HEK293 (cell line): ENCODE results near the gene SINHCAF.
A peak's percentile ranks its signal among the peaks of the same experiment; 100 is the strongest.

Experiments used
- HOXA7 ChIP-seq: sonication (generic); formaldehyde crosslinking; IDR thresholded peaks from 2 replicates; pipeline ENCODE4 v1.8.1; 2022; ENCODE audit warnings: missing genetic modification reagents, borderline replicate concordance
- IKZF3 ChIP-seq: fragments of 450-650 bp; IDR thresholded peaks from 2 replicates; pipeline ENCODE4 v1.5.0; 2018; ENCODE audit warnings: missing biosample characterization, mild to moderate bottlenecking, missing genetic modification characterization, moderate library complexity
- KLF8 ChIP-seq: fragments of 450-650 bp; formaldehyde crosslinking; IDR thresholded peaks from 2 replicates; pipeline ENCODE4 v1.5.1; 2016; ENCODE audit warnings: missing biosample characterization, missing genetic modification characterization
- OSR2 ChIP-seq: fragments of 450-650 bp; formaldehyde crosslinking; IDR thresholded peaks from 2 replicates; pipeline ENCODE4 v1.5.1; 2016; ENCODE audit warnings: missing biosample characterization, missing genetic modification characterization
- SCRT1 ChIP-seq: fragments of 450-650 bp; formaldehyde crosslinking; IDR thresholded peaks from 2 replicates; pipeline ENCODE4 v1.5.1; 2016; ENCODE audit warnings: missing biosample characterization, missing genetic modification characterization, borderline replicate concordance
- SCRT2 ChIP-seq: fragments of 450-650 bp; formaldehyde crosslinking; IDR thresholded peaks from 2 replicates; pipeline ENCODE4 v1.5.1; 2016; ENCODE audit warnings: missing biosample characterization, missing genetic modification characterization
- SP2 ChIP-seq: fragments of 450-650 bp; formaldehyde crosslinking; IDR thresholded peaks from 2 replicates; pipeline ENCODE4 v1.5.1; 2016; ENCODE audit warnings: missing biosample characterization, missing genetic modification characterization
- YY1 ChIP-seq: fragments of 450-650 bp; formaldehyde crosslinking; IDR thresholded peaks from 2 replicates; pipeline ENCODE4 v1.5.1; 2018; ENCODE audit warnings: missing biosample characterization, missing genetic modification characterization
- ZBTB17 ChIP-seq: fragments of 450-650 bp; formaldehyde crosslinking; IDR thresholded peaks from 2 replicates; pipeline ENCODE4 v1.5.1; 2016; ENCODE audit warnings: missing biosample characterization, missing genetic modification characterization
- ZBTB21 ChIP-seq: fragments of 450-650 bp; formaldehyde crosslinking; IDR thresholded peaks from 2 replicates; pipeline ENCODE4 v1.5.1; 2017; ENCODE audit warnings: missing biosample characterization, missing genetic modification characterization
- ZEB2 ChIP-seq: fragments of 450-650 bp; formaldehyde crosslinking; IDR thresholded peaks from 2 replicates; pipeline ENCODE4 v1.5.1; 2016; ENCODE audit warnings: missing biosample characterization, missing genetic modification characterization
- ZNF157 ChIP-seq: fragments of 450-650 bp; formaldehyde crosslinking; IDR thresholded peaks from 2 replicates; pipeline ENCODE4 v1.5.1; 2016; ENCODE audit warnings: missing biosample characterization, missing genetic modification characterization
- ZNF169 ChIP-seq: fragments of 450-650 bp; formaldehyde crosslinking; IDR thresholded peaks from 2 replicates; pipeline ENCODE4 v1.5.1; 2016; ENCODE audit warnings: missing biosample characterization, missing genetic modification characterization
- ZNF23 ChIP-seq: fragments of 450-650 bp; formaldehyde crosslinking; IDR thresholded peaks from 2 replicates; pipeline ENCODE4 v1.5.1; 2016; ENCODE audit warnings: missing biosample characterization, missing genetic modification characterization, borderline replicate concordance
- ZNF366 ChIP-seq: fragments of 450-650 bp; formaldehyde crosslinking; conservative IDR thresholded peaks from 2 replicates; pipeline ENCODE4 v1.5.1; 2016; ENCODE audit warnings: missing biosample characterization, missing genetic modification characterization
- ZNF426 ChIP-seq: fragments of 450-650 bp; formaldehyde crosslinking; IDR thresholded peaks from 2 replicates; pipeline ENCODE4 v1.5.1; 2017; ENCODE audit warnings: missing biosample characterization, missing genetic modification characterization, mild to moderate bottlenecking, inconsistent platforms, moderate library complexity
- ZNF501 ChIP-seq: fragments of 450-650 bp; formaldehyde crosslinking; IDR thresholded peaks from 2 replicates; pipeline ENCODE4 v1.5.1; 2016; ENCODE audit warnings: missing biosample characterization, missing genetic modification characterization
- ZNF610 ChIP-seq: fragments of 450-650 bp; formaldehyde crosslinking; IDR thresholded peaks from 2 replicates; pipeline ENCODE4 v1.5.1; 2016; ENCODE audit warnings: missing biosample characterization, missing genetic modification characterization, borderline replicate concordance
- ZNF629 ChIP-seq: fragments of 450-650 bp; formaldehyde crosslinking; IDR thresholded peaks from 2 replicates; pipeline ENCODE4 v1.5.1; 2017; ENCODE audit warnings: missing biosample characterization, missing genetic modification characterization
- ZNF843 ChIP-seq: fragments of 450-650 bp; formaldehyde crosslinking; IDR thresholded peaks from 2 replicates; pipeline ENCODE4 v1.5.1; 2016; ENCODE audit warnings: missing biosample characterization, missing genetic modification characterization
- ZSCAN23 ChIP-seq: fragments of 450-650 bp; formaldehyde crosslinking; IDR thresholded peaks from 2 replicates; pipeline ENCODE4 v1.5.1; 2016; ENCODE audit warnings: missing biosample characterization, missing genetic modification characterization
- TF ChIP-seq, protein P1 (sequence below): fragments of 450-650 bp; IDR thresholded peaks from 2 replicates; pipeline ENCODE4 v1.5.1; 2018; ENCODE audit warnings: missing biosample characterization, mild to moderate bottlenecking, missing genetic modification characterization
- TF ChIP-seq, protein P2 (sequence below): fragments of 450-650 bp; formaldehyde crosslinking; IDR thresholded peaks from 2 replicates; pipeline ENCODE4 v1.5.1; 2017; ENCODE audit warnings: missing biosample characterization, missing genetic modification characterization
- TF ChIP-seq, protein P3 (sequence below): fragments of 450-650 bp; formaldehyde crosslinking; IDR thresholded peaks from 2 replicates; pipeline ENCODE4 v1.5.1; 2016; ENCODE audit warnings: missing biosample characterization, missing genetic modification characterization, borderline replicate concordance
- TF ChIP-seq, protein P4 (sequence below): fragments of 450-650 bp; IDR thresholded peaks from 2 replicates; pipeline ENCODE4 v1.5.1; 2018; ENCODE audit warnings: missing biosample characterization, missing genetic modification characterization
- TF ChIP-seq, protein P5 (sequence below): fragments of 450-650 bp; formaldehyde crosslinking; IDR thresholded peaks from 2 replicates; pipeline ENCODE4 v1.5.1; 2016; ENCODE audit warnings: missing biosample characterization, missing genetic modification characterization

The SINHCAF gene

DNA sequence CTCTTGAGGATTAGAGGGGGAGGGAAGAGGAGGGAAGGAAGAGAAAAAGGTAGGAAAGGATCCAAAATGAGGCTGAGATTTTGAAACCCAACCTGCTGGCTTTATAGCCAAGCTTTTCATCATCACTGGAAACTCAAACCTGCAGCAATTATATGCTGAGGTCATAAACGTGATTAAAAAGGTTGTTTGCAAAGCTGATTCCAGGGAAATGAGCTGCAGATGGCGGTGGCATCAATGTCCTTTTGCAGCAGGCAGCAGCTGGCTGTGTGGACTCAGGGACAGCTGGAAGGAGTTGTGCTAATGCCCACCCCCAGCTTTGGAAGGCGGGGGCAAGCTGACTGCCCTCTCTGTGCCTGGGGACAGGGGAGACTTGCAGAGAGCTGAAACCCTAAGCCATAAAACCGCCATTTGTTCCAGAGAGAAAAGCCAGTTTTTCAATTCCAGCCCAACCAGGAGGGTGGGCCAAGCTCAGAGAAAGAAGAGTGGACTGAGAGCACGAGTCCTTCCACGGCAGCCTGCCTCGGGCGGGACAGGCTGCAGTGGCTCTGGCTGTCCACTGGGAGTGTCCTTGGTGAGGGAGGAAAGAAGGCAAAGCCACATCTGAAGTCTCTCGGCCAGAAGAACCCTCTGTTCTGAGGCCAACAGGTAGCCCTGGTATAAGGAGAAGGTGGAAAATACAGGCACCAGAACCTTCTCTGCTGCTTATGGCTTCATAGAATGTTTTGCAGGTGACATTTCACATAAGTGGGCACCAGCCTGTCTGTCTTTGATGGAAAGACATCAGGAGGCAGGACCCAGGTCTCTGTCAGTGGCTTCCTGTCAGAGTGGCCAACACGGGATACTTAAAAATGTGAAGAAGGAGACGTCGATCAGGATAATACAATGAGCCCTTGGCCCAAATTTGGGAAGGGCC, 90.7 kb downstream of the SINHCAF start (continued):
- no peak for TF ChIP-seq ZNF426 (tag by site-specific recombination)
- peak; percentile 55 for TF ChIP-seq ZBTB17 (tag by site-specific recombination)
- peak; percentile 22; the same call in 1 of the 2 replicates for TF ChIP-seq SP2 (tag by site-specific recombination)
- TF ChIP-seq SCRT1 (tag by site-specific recombination) = peak; percentile 68; the same call in 1 of the 2 replicates
- no peak for TF ChIP-seq ZNF157 (tag by site-specific recombination)
- TF ChIP-seq YY1 (tag by site-specific recombination) = no peak
- TF ChIP-seq, protein P1, sequence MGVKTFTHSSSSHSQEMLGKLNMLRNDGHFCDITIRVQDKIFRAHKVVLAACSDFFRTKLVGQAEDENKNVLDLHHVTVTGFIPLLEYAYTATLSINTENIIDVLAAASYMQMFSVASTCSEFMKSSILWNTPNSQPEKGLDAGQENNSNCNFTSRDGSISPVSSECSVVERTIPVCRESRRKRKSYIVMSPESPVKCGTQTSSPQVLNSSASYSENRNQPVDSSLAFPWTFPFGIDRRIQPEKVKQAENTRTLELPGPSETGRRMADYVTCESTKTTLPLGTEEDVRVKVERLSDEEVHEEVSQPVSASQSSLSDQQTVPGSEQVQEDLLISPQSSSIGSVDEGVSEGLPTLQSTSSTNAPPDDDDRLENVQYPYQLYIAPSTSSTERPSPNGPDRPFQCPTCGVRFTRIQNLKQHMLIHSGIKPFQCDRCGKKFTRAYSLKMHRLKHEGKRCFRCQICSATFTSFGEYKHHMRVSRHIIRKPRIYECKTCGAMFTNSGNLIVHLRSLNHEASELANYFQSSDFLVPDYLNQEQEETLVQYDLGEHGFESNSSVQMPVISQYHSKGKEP (tag by site-specific recombination) = peak; percentile 49; the same call in 1 of the 2 replicates
- no peak for TF ChIP-seq ZNF501 (tag by site-specific recombination)
- TF ChIP-seq IKZF3 = no peak
- no peak for TF ChIP-seq ZNF169 (tag by site-specific recombination)
- TF ChIP-seq ZNF843 (tag by site-specific recombination) = peak; percentile 43; the same call in 1 of the 2 replicates
- TF ChIP-seq, protein P2, sequence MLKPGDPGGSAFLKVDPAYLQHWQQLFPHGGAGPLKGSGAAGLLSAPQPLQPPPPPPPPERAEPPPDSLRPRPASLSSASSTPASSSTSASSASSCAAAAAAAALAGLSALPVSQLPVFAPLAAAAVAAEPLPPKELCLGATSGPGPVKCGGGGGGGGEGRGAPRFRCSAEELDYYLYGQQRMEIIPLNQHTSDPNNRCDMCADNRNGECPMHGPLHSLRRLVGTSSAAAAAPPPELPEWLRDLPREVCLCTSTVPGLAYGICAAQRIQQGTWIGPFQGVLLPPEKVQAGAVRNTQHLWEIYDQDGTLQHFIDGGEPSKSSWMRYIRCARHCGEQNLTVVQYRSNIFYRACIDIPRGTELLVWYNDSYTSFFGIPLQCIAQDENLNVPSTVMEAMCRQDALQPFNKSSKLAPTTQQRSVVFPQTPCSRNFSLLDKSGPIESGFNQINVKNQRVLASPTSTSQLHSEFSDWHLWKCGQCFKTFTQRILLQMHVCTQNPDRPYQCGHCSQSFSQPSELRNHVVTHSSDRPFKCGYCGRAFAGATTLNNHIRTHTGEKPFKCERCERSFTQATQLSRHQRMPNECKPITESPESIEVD (tag by site-specific recombination) = peak; percentile 73
- TF ChIP-seq ZNF366 = peak; percentile 60; the same call in 1 of the 2 replicates
- TF ChIP-seq ZNF23 (tag by site-specific recombination) = no peak
- TF ChIP-seq, protein P3, sequence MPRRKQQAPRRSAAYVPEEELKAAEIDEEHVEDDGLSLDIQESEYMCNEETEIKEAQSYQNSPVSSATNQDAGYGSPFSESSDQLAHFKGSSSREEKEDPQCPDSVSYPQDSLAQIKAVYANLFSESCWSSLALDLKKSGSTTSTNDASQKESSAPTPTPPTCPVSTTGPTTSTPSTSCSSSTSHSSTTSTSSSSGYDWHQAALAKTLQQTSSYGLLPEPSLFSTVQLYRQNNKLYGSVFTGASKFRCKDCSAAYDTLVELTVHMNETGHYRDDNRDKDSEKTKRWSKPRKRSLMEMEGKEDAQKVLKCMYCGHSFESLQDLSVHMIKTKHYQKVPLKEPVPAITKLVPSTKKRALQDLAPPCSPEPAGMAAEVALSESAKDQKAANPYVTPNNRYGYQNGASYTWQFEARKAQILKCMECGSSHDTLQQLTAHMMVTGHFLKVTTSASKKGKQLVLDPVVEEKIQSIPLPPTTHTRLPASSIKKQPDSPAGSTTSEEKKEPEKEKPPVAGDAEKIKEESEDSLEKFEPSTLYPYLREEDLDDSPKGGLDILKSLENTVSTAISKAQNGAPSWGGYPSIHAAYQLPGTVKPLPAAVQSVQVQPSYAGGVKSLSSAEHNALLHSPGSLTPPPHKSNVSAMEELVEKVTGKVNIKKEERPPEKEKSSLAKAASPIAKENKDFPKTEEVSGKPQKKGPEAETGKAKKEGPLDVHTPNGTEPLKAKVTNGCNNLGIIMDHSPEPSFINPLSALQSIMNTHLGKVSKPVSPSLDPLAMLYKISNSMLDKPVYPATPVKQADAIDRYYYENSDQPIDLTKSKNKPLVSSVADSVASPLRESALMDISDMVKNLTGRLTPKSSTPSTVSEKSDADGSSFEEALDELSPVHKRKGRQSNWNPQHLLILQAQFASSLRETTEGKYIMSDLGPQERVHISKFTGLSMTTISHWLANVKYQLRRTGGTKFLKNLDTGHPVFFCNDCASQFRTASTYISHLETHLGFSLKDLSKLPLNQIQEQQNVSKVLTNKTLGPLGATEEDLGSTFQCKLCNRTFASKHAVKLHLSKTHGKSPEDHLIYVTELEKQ (tag by site-specific recombination) = peak; percentile 51; the same call in 1 of the 2 replicates
- no peak for TF ChIP-seq HOXA7 (CRISPR knock-in tag)
- TF ChIP-seq ZEB2 (tag by site-specific recombination) = 0 out of 2 replicates have a peak, but pooled peaks have one; percentile 16
- TF ChIP-seq, protein P4, sequence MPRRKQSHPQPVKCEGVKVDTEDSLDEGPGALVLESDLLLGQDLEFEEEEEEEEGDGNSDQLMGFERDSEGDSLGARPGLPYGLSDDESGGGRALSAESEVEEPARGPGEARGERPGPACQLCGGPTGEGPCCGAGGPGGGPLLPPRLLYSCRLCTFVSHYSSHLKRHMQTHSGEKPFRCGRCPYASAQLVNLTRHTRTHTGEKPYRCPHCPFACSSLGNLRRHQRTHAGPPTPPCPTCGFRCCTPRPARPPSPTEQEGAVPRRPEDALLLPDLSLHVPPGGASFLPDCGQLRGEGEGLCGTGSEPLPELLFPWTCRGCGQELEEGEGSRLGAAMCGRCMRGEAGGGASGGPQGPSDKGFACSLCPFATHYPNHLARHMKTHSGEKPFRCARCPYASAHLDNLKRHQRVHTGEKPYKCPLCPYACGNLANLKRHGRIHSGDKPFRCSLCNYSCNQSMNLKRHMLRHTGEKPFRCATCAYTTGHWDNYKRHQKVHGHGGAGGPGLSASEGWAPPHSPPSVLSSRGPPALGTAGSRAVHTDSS (tag by site-specific recombination) = no peak
- no peak for TF ChIP-seq KLF8 (tag by site-specific recombination)
- TF ChIP-seq SCRT2 = peak; percentile 90
- peak; percentile 48 for TF ChIP-seq ZBTB21 (tag by site-specific recombination)
- TF ChIP-seq, protein P5, sequence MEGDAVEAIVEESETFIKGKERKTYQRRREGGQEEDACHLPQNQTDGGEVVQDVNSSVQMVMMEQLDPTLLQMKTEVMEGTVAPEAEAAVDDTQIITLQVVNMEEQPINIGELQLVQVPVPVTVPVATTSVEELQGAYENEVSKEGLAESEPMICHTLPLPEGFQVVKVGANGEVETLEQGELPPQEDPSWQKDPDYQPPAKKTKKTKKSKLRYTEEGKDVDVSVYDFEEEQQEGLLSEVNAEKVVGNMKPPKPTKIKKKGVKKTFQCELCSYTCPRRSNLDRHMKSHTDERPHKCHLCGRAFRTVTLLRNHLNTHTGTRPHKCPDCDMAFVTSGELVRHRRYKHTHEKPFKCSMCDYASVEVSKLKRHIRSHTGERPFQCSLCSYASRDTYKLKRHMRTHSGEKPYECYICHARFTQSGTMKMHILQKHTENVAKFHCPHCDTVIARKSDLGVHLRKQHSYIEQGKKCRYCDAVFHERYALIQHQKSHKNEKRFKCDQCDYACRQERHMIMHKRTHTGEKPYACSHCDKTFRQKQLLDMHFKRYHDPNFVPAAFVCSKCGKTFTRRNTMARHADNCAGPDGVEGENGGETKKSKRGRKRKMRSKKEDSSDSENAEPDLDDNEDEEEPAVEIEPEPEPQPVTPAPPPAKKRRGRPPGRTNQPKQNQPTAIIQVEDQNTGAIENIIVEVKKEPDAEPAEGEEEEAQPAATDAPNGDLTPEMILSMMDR = peak; percentile 57; the same call in 1 of the 2 replicates
- peak; percentile 89 for TF ChIP-seq ZNF629 (tag by site-specific recombination)
- no peak for TF ChIP-seq OSR2 (tag by site-specific recombination)
- no peak for TF ChIP-seq ZNF610 (tag by site-specific recombination)
- TF ChIP-seq ZSCAN23 (tag by site-specific recombination) = 0 out of 2 replicates have a peak, but pooled peaks have one; percentile 7
